ENCODE results near the gene LSP1.

GRCh38 chr11:1899090-1899489, 46.2 kb downstream of the LSP1 start:
- TF ChIP-seq CTCF (conservative IDR thresholded peaks at IDR 0.05; ENCODE audit: low read length): no peak
- no peak for TF ChIP-seq EZH2phosphoT487 (IDR thresholded peaks at IDR 0.05; ENCODE audit: borderline replicate concordance, low read depth, low read length)
